Dendritic cell treated with granulocyte-macrophage colony-stimulating factor and Interleukin-4, amounts not matched to agents 40 ng/mL and 50 ng/mL, for 4 days (primary cell): ENCODE results near the gene MCF2L.
"Not testable (repeated sequence)": the region's sequence is repeated elsewhere in the genome, so short reads cannot be mapped to it uniquely, and the experiment has no call there.

Experiments
- H3K27ac Mint-ChIP-seq: one replicate; pipeline ENCODE4 v1.8.0; 2022; ENCODE audit warnings: mild to moderate bottlenecking, mixed read lengths
- H3K27me3 Mint-ChIP-seq: one replicate; pipeline ENCODE4 v1.8.0; 2022; ENCODE audit warnings: mild to moderate bottlenecking, mixed read lengths
- H3K36me3 Mint-ChIP-seq: one replicate; pipeline ENCODE4 v1.8.0; 2022; ENCODE audit warnings: low read depth, mixed read lengths
- H3K4me1 Mint-ChIP-seq: one replicate; pipeline ENCODE4 v1.8.0; 2022; ENCODE audit warnings: low read depth, mixed read lengths
- H3K4me3 Mint-ChIP-seq: one replicate; pipeline ENCODE4 v1.8.0; 2022; ENCODE audit warnings: mild to moderate bottlenecking, moderate library complexity, mixed read lengths
- H3K9me3 Mint-ChIP-seq: one replicate; pipeline ENCODE4 v1.8.0; 2022; ENCODE audit warnings: mixed read lengths
- intact Hi-C: fragments of 100-400 bp; cut with micrococcal nuclease; formaldehyde crosslinking; loops from one replicate; pipeline ENCODE4 v1.15.0; 2022

Gene MCF2L

DNA sequence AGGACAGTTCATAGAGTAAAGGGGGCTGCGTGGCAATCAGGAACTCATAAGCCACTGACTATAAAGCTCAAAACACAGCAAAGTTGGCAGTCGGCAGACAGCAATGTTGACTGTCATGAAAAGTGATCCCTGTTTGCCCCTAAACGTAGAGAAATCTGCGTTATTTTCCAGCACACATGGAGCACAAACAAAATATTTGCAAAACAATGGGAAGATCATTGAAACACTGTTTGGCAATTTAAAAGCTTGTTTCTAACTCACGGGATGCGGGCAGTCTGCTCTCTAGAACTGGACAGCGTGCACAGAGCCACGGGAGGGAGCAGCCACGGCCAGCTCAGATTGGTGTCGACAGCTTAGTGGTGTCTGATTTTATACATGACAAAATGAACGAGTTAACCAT lies 130.1 kb downstream of the MCF2L start:
- peaks cover 4% of the 10 kb centered on the region for H3K27me3 Mint-ChIP-seq
- H3K36me3 Mint-ChIP-seq: no peaks in the 10 kb centered on the region

DNA sequence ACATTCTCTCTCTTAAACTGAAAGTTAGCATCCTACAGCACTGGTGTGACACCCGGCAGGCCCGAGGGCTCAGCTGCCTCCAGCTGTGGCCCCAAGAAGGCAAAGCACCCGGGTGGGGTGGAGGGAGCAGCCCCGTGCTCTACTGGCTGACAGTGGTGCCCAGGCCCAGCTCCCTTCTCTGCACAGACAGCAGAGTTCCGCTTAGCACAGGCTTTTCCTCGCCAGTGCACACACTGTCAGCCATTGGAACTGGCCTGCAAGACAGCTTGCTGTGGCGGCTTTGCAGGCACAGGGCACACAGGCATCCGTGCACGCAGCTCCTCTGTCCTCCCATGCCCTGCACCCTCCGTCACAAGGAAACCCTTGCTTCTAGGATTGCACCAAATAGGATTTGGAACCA lies 133.3 kb downstream of the MCF2L start:
- H3K4me3 Mint-ChIP-seq, H3K9me3 Mint-ChIP-seq, H3K4me1 Mint-ChIP-seq, intact Hi-C loops, H3K36me3 Mint-ChIP-seq, H3K27ac Mint-ChIP-seq, H3K27me3 Mint-ChIP-seq: not testable (repeated sequence)

More for the DNA sequence above, 130.1 kb downstream of the MCF2L start:
- Mint-ChIP-seq H3K4me1 (no peaks in the 10 kb centered on the region), H3K4me3 (no peak overlapping the region), H3K27ac (no peak overlapping the region), H3K9me3 (no peaks in the 10 kb centered on the region)
- intact Hi-C loops: no loop called here

DNA sequence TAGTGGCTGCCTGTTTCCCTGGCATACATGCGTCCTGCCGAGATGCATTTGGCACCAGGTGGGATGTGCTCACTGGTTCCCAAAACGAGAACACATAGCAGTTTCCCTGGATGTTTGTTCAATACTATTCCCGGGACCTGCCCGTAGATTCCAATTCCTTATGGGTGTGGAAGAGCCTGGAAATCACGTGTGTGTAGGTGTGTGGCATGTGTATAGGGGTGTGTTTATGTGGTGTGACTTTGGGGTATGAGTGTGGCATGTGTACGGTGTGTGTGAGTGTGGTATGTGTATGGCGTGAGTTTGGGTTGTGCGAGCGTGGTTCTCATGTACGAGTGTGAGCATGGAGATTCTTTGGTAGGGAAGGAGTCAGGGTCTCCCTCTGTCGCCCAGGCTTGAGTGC lies 133.7 kb downstream of the MCF2L start:
- H3K9me3 Mint-ChIP-seq: no peaks in the 10 kb centered on the region
- H3K36me3 Mint-ChIP-seq: no peaks in the 10 kb centered on the region
- H3K27ac Mint-ChIP-seq: no peak overlapping the region
- H3K4me1 Mint-ChIP-seq: no peaks in the 10 kb centered on the region
- peaks cover 9% of the 10 kb centered on the region for H3K27me3 Mint-ChIP-seq
- intact Hi-C loops: no loop called here
- H3K4me3 Mint-ChIP-seq: no peak overlapping the region

DNA sequence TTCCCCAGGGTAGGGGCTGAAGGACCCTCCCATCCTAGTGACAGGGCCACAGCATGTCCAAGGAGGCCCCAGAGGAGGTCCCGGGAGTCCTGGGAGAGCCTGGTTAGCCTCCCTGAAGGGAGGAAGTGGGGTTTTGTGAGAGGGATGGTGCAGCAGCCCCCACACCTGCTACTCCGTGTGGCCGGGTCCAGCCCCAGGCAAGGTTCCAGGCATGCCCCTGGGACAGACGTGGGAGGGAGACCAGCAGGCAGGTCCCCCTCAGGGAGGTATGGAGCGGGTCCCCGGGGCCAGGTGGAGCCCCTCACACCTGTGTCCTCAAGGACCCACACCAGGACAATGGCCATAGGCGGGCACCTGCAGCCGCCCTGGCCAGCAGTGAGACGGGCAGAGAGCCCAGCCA lies 134.6 kb downstream of the MCF2L start:
- H3K4me3 Mint-ChIP-seq: no peak overlapping the region
- H3K27me3 Mint-ChIP-seq: peaks cover 10% of the 10 kb centered on the region

DNA sequence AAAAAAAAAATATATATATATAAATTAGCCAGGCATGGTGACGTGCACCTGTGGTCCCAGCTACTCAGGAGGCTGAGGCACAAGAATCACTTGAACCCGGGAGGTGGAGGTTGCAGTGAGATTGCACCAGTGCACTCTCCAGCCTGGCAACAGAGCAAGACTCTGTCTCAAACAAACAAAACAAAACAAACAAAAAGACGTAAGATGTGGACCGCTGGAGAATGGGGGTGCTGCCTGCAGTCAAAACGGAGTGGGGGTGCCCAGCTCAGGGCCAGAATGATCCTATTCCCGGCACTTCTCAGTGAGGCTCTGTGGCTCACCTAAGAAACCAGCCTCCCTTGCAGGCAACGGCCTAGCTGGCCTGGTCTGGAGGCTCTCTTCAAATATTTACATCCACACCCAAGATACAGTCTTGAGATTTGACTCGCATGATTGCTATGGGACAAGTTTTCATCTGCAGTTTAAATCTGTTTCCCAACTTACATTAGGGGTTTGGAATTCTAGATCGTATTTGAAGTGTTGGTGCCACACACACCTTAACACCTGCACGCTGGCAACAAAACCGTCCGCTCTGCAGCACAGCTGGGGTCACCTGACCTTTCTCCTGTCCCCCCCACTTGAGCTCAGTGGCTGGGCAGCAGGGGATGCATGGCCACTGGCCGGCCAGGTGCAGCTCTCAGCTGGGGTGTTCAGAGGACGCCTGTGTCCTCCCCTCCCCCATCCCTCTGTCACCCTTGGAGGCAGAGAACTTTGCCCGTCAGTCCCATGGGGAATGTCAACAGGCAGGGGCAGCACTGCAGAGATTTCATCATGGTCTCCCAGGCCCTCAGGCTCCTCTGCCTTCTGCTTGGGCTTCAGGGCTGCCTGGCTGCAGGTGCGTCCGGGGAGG lies 136.3 kb downstream of the MCF2L start, which contains the start of gene F7:
Gene F7 (plus strand): TSS at position 760 of the 889 bp plus-strand sequence. CDS start 51 bp downstream, at position 811.
- Mint-ChIP-seq H3K9me3 (no peaks in the 10 kb centered on the region), H3K27ac (no peak within 1 kb of the TSS), H3K4me1 (no peaks in the 10 kb centered on the region), H3K4me3 (no peak within 1 kb of the TSS), H3K36me3 (no peaks in the 10 kb centered on the region), H3K27me3 (peaks cover 20% of the 10 kb centered on the region)
- intact Hi-C loops: no loop called here

More for the DNA sequence above, 134.6 kb downstream of the MCF2L start:
- Mint-ChIP-seq H3K9me3 (no peaks in the 10 kb centered on the region), H3K4me1 (no peaks in the 10 kb centered on the region), H3K27ac (no peak overlapping the region), H3K36me3 (no peaks in the 10 kb centered on the region)
- intact Hi-C loops: no loop called here

DNA sequence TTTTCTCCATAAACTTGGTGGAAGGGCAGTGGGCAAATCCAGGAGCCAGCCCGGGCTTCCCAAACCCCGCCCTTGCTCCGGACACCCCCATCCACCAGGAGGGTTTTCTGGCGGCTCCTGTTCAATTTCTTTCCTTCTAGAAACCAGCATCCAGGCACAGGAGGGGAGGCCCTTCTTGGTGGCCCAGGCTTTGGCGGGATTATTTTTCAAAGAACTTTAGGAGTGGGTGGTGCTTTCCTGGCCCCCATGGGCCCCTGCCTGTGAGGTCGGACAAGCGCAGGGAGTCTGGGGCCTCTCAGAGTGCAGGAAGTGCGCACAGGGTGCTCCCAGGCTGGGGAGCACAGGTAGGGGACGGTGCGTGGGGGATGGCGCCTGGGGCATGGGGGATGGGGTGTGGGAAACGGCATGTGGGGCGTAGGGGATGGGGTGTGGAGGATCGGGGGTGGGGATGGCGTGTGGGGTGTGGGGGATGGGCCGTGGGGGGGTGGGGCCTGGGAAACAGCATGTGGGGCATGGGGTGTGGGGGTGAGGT lies 137.0 kb downstream of the MCF2L start:
- Mint-ChIP-seq H3K36me3 (no peaks in the 10 kb centered on the region), H3K9me3 (no peaks in the 10 kb centered on the region), H3K27ac (no peak overlapping the region), H3K27me3 (peaks cover 25% of the 10 kb centered on the region), H3K4me3 (no peak overlapping the region), H3K4me1 (no peaks in the 10 kb centered on the region)
- intact Hi-C loops: no loop called here

DNA sequence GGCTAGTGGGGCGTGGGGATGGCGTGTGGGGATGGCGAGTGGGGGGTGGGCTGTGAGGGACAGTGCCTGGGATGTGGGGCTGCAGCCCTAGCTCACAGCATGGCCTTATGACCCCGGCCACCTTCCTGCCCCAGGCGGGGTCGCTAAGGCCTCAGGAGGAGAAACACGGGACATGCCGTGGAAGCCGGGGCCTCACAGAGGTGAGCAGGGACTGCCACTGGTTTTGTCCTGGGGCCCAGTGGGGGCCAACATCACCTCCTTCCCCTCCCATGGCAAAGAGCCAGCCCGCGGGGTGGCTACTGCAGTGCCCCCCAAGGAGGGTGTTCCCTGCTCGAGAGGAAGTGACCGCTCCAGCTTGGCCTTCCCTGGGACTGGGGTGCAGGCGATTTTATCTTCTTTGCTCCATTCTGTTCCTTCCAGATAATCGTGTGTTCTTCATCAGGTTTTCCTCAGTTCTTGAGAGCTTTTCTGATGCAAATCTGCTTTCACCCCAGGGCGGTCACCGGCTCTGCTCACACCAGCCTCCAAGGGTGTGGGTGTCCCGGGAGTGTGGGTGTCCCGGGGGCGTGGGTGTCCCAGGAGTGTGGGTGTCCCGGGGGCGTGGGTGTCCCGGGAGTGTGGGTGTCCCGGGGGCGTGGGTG lies 137.8 kb downstream of the MCF2L start:
- intact Hi-C loops: no loop called here
- Mint-ChIP-seq H3K36me3 (no peaks in the 10 kb centered on the region), H3K4me1 (no peaks in the 10 kb centered on the region), H3K27me3 (peaks cover 26% of the 10 kb centered on the region), H3K9me3 (no peaks in the 10 kb centered on the region), H3K4me3 (no peak overlapping the region), H3K27ac (no peak overlapping the region)

DNA sequence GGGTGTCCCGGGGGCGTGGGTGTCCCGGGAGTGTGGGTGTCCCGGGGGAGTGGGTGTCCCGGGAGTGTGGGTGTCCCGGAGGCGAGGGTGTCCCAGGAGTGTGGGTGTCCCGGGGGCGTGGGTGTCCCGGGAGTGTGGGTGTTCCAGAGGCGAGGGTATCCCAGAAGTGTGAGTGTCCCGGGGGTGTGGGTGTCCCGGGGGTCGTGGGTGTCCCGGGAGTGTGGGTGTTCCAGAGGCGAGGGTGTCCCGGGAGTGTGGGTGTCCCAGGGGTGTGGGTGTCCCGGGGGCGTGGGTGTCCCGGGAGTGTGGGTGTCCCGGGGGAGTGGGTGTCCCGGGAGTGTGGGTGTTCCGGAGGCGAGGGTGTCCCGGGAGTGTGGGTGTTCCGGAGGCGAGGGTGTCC lies 139.5 kb downstream of the MCF2L start:
- H3K27ac Mint-ChIP-seq, H3K9me3 Mint-ChIP-seq, H3K36me3 Mint-ChIP-seq, H3K4me3 Mint-ChIP-seq, intact Hi-C loops, H3K4me1 Mint-ChIP-seq: not testable (repeated sequence)
- H3K27me3 Mint-ChIP-seq: peaks cover 27% of the 10 kb centered on the region

DNA sequence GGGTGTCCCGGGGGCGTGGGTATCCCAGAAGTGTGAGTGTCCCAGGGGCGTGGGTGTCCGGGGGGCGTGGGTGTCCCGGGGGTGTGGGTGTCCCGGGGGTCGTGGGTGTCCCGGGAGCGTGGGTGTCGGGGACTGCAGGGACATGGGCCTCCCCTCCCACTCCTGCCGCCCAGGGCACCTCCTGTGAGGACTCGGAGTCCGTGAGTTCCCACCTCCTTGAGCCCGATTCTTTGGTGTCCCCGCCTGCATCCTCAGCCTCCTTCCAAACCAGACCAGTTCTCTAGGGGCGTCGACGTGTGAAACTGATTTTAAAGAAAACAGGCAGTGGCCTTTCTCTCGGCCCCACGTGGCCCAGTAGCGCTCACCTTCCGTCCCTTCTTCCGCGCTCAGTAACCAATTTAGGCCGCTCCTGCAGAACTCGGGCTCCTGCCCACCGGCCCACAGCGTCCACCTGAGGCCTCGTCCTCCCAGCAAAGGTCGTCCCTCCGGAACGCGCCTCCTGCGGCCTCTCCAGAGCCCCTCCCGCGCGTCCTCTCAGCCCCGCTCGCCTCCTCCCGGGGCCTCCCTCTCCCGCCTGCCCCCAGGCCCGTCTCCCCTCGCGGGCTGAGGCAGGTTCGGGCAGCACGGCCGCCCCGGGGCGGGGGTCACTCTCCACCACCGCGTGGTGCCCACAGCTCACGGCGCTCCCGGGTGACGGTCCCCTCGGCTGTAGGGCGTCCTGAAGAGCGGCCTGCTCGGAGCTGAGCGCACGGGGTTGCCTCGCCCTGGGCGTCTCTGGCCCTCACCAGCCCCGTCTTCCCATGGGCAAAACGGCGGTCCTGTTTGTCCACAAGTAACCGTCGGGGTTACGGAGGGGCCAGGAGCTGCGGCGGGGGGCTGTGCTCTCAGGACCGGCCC lies 140.4 kb downstream of the MCF2L start:
- Mint-ChIP-seq H3K9me3 (no peaks in the 10 kb centered on the region), H3K27ac (no peak overlapping the region), H3K4me1 (no peaks in the 10 kb centered on the region), H3K27me3 (peaks cover 26% of the 10 kb centered on the region), H3K36me3 (no peaks in the 10 kb centered on the region), H3K4me3 (no peak overlapping the region)
- intact Hi-C loops: no loop called here

DNA sequence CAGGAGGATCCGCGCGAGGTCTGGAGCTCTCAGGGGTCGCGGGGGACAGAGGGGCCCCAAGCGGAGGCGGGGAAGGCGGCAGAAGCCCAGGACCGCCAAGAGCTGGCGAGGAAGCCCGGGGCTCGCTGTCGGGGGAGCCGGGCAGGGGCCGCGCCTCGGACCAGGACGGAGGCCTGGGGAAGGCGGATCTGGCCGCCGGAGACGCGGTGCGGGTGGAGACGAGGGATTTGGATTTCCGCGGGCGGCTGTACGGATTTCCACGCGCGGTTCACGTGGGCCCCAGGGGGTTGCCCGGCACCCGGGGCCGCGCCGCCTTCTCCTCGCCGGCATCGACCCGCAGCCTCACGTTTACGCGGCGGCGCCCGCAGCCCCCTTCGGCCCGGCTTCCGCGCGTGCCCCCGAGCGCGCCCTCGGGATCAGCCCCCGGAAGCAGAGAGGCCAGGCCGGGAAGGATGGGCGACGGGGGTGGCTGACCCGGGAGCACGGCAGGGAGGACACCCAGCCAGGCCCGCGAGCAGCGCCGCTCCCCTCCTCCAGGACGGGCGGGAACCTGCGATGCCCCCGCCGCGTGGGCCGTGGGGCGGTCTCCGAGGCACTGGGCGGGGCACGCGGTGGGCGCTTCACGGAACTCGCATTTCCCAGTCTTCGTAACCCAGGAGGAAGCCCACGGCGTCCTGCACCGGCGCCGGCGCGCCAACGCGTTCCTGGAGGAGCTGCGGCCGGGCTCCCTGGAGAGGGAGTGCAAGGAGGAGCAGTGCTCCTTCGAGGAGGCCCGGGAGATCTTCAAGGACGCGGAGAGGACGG lies 141.2 kb downstream of the MCF2L start:
- Mint-ChIP-seq H3K9me3 (no peaks in the 10 kb centered on the region), H3K27me3 (peaks cover 26% of the 10 kb centered on the region), H3K4me3 (peak overlapping the region; percentile 56), H3K27ac (no peak overlapping the region), H3K4me1 (no peaks in the 10 kb centered on the region), H3K36me3 (no peaks in the 10 kb centered on the region)
- intact Hi-C loops: no loop called here

DNA sequence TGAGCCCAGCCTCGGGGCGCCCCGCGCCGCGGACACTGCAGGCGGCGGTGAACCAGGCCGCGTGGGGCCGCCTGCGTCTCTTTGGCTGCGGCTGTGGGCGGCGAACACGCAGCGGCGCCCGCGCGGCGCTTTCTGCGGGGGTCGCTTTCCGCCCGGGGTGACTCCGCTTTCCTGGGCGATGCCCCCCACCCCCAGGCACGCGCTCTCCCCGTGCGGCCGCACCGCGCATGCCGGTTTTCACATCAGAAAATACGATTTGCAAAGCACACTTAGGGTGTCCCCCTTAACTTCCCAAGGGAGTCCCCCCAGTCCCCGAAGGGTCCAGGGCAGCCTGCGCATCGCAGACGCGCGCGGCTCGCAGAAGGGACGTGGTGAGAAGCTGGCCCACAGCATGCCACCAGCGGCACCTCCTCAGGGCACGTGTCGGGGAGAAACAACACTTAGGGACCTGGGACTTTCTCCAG lies 141.9 kb downstream of the MCF2L start:
- Mint-ChIP-seq H3K27ac (no peak overlapping the region), H3K9me3 (no peaks in the 10 kb centered on the region), H3K4me1 (no peaks in the 10 kb centered on the region), H3K36me3 (no peaks in the 10 kb centered on the region), H3K4me3 (peak overlapping the region; percentile 56), H3K27me3 (peaks cover 26% of the 10 kb centered on the region)
- intact Hi-C loops: no loop called here

DNA sequence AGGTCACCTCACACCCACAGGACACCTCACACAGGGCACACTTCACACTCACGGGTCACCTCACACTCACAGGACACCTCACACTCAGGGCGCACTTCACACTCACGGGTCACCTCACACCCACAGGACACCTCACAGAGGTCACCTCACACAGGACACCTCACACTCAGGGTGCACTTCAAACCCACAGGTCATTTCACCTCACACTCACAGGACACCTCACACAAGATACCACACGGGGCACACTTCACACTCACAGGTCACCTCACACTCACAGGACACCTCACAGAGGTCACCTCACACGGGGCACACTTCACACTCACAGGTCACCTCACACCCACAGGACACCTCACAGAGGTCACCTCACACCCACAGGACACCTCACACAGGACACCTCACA lies 142.8 kb downstream of the MCF2L start:
- H3K27me3 Mint-ChIP-seq: peaks cover 26% of the 10 kb centered on the region
- H3K36me3 Mint-ChIP-seq, H3K9me3 Mint-ChIP-seq, H3K4me1 Mint-ChIP-seq, intact Hi-C loops, H3K4me3 Mint-ChIP-seq, H3K27ac Mint-ChIP-seq: not testable (repeated sequence)

DNA sequence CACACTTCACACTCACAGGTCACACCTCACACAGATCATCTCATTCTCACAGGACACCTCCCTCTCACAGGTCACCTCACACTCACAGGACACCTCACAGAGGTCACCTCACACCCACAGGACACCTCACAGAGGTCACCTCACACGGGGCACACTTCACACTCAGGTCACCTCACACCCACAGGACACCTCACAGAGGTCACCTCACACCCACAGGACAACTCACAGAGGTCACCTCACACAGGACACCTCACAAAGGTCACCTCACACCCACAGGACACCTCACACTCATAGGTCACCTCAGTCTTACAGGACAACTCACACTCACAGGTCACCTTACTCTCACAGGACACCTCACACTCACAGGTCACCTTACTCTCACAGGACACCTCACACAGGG lies 143.5 kb downstream of the MCF2L start:
- H3K36me3 Mint-ChIP-seq, H3K4me1 Mint-ChIP-seq, H3K9me3 Mint-ChIP-seq, H3K27ac Mint-ChIP-seq, H3K4me3 Mint-ChIP-seq, intact Hi-C loops: not testable (repeated sequence)
- H3K27me3 Mint-ChIP-seq: peaks cover 23% of the 10 kb centered on the region
